ENCODE measurements around the gene LRRC25.

The LRRC25 gene

DNA sequence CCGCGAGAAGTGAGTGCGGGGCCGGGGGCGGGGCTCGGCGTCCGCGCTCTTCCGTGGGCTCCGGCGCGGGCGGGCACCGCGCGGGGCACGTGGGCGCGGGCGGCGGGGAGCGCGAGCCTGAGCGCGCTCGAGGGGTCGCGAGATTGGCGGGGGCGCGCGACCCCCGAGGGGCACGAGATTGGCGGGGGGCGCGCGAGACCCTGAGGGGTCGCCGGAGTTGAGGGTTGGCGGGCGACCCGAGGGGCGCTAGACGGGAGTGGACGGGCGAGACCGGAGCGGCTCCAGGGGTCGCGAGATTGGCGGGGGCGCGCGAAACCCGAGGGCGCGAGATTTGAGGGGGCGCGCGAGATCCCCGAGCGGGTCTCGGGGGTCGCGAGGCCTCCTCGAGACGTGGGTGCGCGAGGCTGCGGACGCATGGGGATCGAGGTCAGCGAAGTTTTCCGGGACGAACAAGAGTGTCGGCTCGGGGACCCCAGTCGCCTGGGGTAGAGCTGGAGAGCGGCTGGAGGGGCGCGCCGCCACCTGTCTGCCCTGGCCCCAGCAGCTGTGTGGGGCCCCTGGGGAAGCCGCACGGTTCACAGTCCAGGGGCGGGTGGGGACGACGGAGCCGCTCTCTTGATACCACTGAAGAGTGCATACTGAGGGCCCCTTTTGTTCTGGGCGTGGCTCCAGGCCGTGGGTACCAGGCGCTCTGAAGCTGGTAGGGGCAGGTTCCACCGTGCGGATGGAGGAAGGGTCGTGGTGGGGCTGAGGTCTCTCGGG is 22.5 kb upstream of the LRRC25 start:
- intact Hi-C loops (cut with DNase I; ENCODE audit: low total_unique reads): no loop called here
- DNase-seq: peak; percentile 51 to 75
- TF ChIP-seq, protein P1, sequence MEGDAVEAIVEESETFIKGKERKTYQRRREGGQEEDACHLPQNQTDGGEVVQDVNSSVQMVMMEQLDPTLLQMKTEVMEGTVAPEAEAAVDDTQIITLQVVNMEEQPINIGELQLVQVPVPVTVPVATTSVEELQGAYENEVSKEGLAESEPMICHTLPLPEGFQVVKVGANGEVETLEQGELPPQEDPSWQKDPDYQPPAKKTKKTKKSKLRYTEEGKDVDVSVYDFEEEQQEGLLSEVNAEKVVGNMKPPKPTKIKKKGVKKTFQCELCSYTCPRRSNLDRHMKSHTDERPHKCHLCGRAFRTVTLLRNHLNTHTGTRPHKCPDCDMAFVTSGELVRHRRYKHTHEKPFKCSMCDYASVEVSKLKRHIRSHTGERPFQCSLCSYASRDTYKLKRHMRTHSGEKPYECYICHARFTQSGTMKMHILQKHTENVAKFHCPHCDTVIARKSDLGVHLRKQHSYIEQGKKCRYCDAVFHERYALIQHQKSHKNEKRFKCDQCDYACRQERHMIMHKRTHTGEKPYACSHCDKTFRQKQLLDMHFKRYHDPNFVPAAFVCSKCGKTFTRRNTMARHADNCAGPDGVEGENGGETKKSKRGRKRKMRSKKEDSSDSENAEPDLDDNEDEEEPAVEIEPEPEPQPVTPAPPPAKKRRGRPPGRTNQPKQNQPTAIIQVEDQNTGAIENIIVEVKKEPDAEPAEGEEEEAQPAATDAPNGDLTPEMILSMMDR (IDR thresholded peaks at IDR 0.05): no peak
- H3K4me1 ChIP-seq: peaks cover 6 to 79% (median 60%) of the 10 kb centered on the region in 4 donors
- no peaks in the 10 kb centered on the region for H3K9me3 ChIP-seq
- H3K36me3 ChIP-seq: no peaks in the 10 kb centered on the region
- peak overlapping the region; percentile 89 to 90 for H3K27ac ChIP-seq
- peaks cover 0 to 22% of the 10 kb centered on the region in 2 donors for H3K27me3 ChIP-seq
- H3K4me3 ChIP-seq: peak overlapping the region; percentile 63 to 66

DNA sequence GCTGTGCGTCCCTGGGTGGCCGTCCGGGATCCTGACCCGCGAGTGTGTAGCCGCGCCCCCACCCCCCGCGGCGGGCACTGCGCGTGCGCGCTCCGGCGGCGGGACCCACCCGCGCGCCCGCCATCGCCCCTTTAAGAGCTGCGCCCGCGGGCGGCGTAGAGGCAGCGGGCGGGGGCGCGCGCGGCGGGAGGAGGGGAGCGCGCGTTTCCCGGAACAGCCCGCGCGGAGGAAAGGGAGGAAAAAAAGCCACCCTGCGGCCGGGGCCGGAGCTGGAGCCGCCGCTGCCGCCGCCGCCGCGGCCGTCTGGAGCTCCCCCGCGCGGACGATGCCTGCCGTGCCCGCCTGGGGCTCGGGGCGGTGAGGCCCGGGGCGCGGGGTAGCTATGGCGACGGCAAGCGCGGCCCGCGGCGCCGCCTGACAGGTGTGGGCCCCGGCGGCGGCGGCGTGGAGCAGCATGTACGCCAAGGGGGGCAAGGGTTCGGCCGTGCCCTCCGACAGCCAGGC is 21.8 kb upstream of the LRRC25 start, which contains the start of gene SSBP4:
TSS of gene SSBP4 (plus strand) at position 204 of the 504 bp plus-strand sequence. CDS start at position 455, 251 bp downstream.
- H3K4me1 ChIP-seq: peaks cover 6 to 79% (median 64%) of the 10 kb centered on the region in 4 donors
- H3K4me3 ChIP-seq: peak within 1 kb of the TSS; percentile 63 to 66
- intact Hi-C loops (cut with DNase I; ENCODE audit: low total_unique reads): no loop called here
- no peaks in the 10 kb centered on the region for H3K9me3 ChIP-seq
- TF ChIP-seq, protein P1 (IDR thresholded peaks at IDR 0.05): peak; percentile 29 to 65
- H3K36me3 ChIP-seq: no peaks in the 10 kb centered on the region
- DNase-seq: peak; percentile 59 to 85
- H3K27me3 ChIP-seq: peaks cover 0 to 22% of the 10 kb centered on the region in 2 donors
- H3K27ac ChIP-seq: peak within 1 kb of the TSS; percentile 89 to 90

DNA sequence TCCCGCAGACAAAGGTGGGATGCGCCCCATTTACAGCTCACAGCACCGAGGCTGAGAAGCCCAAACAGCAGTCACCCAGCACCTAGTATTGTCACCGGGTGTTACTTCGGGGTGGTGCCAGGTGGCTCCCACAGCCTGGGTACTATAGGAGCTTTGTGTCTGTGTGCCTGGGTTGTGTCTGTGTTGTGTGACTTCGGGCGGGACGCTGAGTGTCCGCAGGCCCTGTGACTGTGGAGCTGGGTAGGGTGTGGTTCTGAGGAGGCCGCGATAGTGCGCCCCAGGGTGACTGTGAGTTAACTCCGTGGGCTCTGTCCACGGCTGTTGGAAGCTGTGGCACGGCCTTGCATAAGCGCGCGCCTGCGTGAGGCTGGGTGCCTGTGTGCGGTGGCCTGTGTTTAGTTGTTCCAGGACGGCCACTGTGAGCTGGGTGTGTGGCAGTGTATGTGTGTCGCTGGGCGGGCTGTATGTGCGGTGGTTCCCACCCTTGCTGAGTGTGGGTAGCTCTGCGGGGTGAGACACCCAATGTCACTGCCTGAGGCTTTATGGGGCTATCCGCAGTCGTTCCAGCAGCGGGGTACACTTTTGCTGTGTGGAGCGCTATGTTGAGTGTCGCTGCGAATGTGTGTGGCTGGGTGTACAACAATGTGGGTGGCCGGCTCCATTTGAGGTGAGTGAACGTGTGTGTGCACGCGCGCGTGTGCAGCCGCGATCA is 21.2 kb upstream of the LRRC25 start:
- intact Hi-C loops (cut with DNase I; ENCODE audit: low total_unique reads): no loop called here
- peak; percentile 65 to 81 for DNase-seq
- peaks cover 6 to 77% (median 62%) of the 10 kb centered on the region in 4 donors for H3K4me1 ChIP-seq

DNA sequence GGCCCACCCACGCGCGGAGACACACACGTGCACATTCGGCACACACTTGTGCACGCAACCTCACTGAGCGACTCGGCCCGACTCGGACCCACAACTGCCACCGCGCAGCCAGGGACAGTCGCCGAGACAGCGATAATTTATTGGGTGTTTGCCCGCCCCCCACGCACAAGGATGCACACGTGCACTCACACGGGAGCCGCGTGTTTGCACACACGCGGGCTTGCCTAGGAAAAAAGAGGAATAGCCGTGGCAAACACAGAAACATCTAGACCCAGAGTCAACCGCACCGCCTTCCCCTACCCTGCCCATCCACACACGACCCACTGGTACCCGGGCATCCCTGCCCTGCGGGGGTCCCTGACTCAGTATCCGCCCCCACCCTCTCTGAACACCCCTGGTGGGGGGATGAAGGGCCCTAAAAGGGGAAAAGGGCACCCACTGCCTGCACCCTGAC is 20.6 kb upstream of the LRRC25 start:
- peak overlapping the region; percentile 63 to 66 for H3K4me3 ChIP-seq
- peaks cover 6 to 73% (median 60%) of the 10 kb centered on the region in 4 donors for H3K4me1 ChIP-seq

More for the DNA sequence above, 21.2 kb upstream of the LRRC25 start:
- H3K27me3 ChIP-seq: peaks cover 0 to 22% of the 10 kb centered on the region in 2 donors
- H3K4me3 ChIP-seq: peak overlapping the region; percentile 63 to 66
- TF ChIP-seq, protein P1 (IDR thresholded peaks at IDR 0.05): no peak
- H3K9me3 ChIP-seq: no peaks in the 10 kb centered on the region
- H3K27ac ChIP-seq: peak overlapping the region; percentile 89 to 90
- no peaks in the 10 kb centered on the region for H3K36me3 ChIP-seq

More for the DNA sequence above, 20.6 kb upstream of the LRRC25 start:
- TF ChIP-seq, protein P1 (IDR thresholded peaks at IDR 0.05): no peak
- peak; percentile 62 to 80 for DNase-seq
- Histone ChIP-seq H3K9me3 (no peaks in the 10 kb centered on the region), H3K27me3 (peaks cover 0 to 22% of the 10 kb centered on the region in 2 donors), H3K36me3 (no peaks in the 10 kb centered on the region), H3K27ac (peak overlapping the region; percentile 89 to 90)
- intact Hi-C loops (cut with DNase I; ENCODE audit: low total_unique reads): no loop called here
